K562 (cell line): ENCODE data around the gene EXOC4. TPM values are rescaled to one million over a fixed set of nuclear protein-coding genes. Genes with fewer than 3 reads are reported as not detected.

Source experiments
- ATAC-seq: fragments of 200-7000 bp; cut with Tn5 transposase; 3 replicates; pipeline ENCODE4 v1.9.1; 2020; ENCODE audit warnings: moderate library complexity
- BruUV-seq: library from RNA; stranded (reverse); fragments of 400-500 nt; replicated peaks from 2 replicates; lab custom pipeline; 2021; lab: Mats Ljungman, UMichigan
- CTCF ChIA-PET: fragments of 300-600 bp; formaldehyde crosslinking; extraction: SDS; loops from one replicate; lab custom pipeline; 2021; ENCODE audit warnings: low intra/inter-chr PET ratio; lab: Yijun Ruan, JAX
- POLR2A ChIA-PET: fragments of 300-600, 350-650 bp; sonication (Branson Sonifier 250); formaldehyde crosslinking; extraction: SDS; loops from one replicate; lab custom pipeline; 2021; ENCODE audit warnings: antibody characterized with exemption, inconsistent platforms; lab: Yijun Ruan, JAX
- DNase-seq, 4 experiments: peaks; one replicate each; pipeline versions ENCODE4 v3.0.0 to v3.0.0-alpha.2; 2011 to 2018; ENCODE audit warnings: low spot score in 3 of 4, mixed read lengths in 3 of 4; ENCODE audit errors: extremely low read depth in 1 of 4
- FAIRE-seq: peaks from 2 replicates; lab custom pipeline; 2011; peaks lifted over from hg19 to GRCh38; lab: Jason Lieb, UNC
- H2AFZ ChIP-seq: 2 replicates; pipeline ENCODE4 v1.6.0; 2011; ENCODE audit warnings: low read depth, low read length, control low read depth, inconsistent platforms
- H3K27ac ChIP-seq: fragments of 200-600 bp; 3 replicates; pipeline ENCODE4 v1.8.0; 2011; ENCODE audit warnings: low read depth, mild to moderate bottlenecking, control low read depth, inconsistent platforms, low read length, moderate library complexity, mixed read lengths; ENCODE audit errors: extremely low read depth
- H3K27me3 ChIP-seq, 2 experiments: fragments of 300-600 bp in 1 of 2; 2 replicates in 1 of 2; 3 replicates in 1 of 2; pipeline versions ENCODE4 v1.6.0 to v1.8.0; 2011; ENCODE audit warnings: inconsistent platforms in 2 of 2, low read length in 2 of 2, mild to moderate bottlenecking in 1 of 2, mixed read lengths in 1 of 2, moderate library complexity in 1 of 2; ENCODE audit not compliant: control insufficient read depth in 2 of 2, insufficient read depth in 2 of 2
- H3K36me3 ChIP-seq: fragments of 300-600 bp; 3 replicates; pipeline ENCODE4 v1.8.0; 2011; ENCODE audit warnings: mild to moderate bottlenecking, low read length, inconsistent platforms; ENCODE audit not compliant: control insufficient read depth, insufficient read depth
- H3K4me1 ChIP-seq, 2 experiments: fragments of 200-600 bp in 1 of 2; replicated peaks in 1 of 2; 2 replicates in 1 of 2; 3 replicates in 1 of 2; pipeline versions ENCODE4 v1.5.1 to v1.8.0; 2011; ENCODE audit warnings: inconsistent platforms in 2 of 2, low read length in 2 of 2, mild to moderate bottlenecking in 1 of 2, mixed read lengths in 1 of 2, moderate library complexity in 1 of 2; ENCODE audit not compliant: control insufficient read depth in 2 of 2, insufficient read depth in 2 of 2
- H3K4me2 ChIP-seq: 2 replicates; pipeline ENCODE4 v1.6.1; 2011; ENCODE audit warnings: low read length, control low read depth, inconsistent platforms, mixed read lengths; ENCODE audit not compliant: insufficient read depth
- H3K4me3 ChIP-seq: fragments of 200-600 bp; sonication (generic), shearing (Covaris generic); 2 replicates; pipeline ENCODE4 v1.5.1; 2016; ENCODE audit warnings: control low read depth, inconsistent platforms
- H3K79me2 ChIP-seq: fragments of 200-600 bp; 3 replicates; pipeline ENCODE4 v1.8.0; 2011; ENCODE audit warnings: low read length, inconsistent platforms; ENCODE audit not compliant: control insufficient read depth, insufficient read depth
- H3K9ac ChIP-seq, 2 experiments: 2 replicates each; pipeline versions ENCODE4 v1.6.0 to v1.6.1; 2011; ENCODE audit warnings: low read depth in 2 of 2, low read length in 2 of 2, control low read depth in 1 of 2, inconsistent platforms in 1 of 2, mild to moderate bottlenecking in 1 of 2, mixed read lengths in 1 of 2; ENCODE audit not compliant: insufficient read depth in 1 of 2
- H3K9me1 ChIP-seq: one replicate; pipeline ENCODE4 v1.6.0; 2011; ENCODE audit warnings: inconsistent platforms, mild to moderate bottlenecking, low read length, moderate library complexity; ENCODE audit not compliant: control insufficient read depth, insufficient read depth
- H3K9me3 ChIP-seq: replicated peaks from 2 replicates; pipeline ENCODE4 v1.5.1; 2011; ENCODE audit warnings: low read depth, low read length, inconsistent platforms; ENCODE audit not compliant: control insufficient read depth, insufficient read depth
- H4K20me1 ChIP-seq: replicated peaks from 2 replicates; pipeline ENCODE4 v1.6.1; 2011; ENCODE audit warnings: low read length, inconsistent platforms, mixed read lengths; ENCODE audit not compliant: control insufficient read depth, insufficient read depth
- CREB3L1 ChIP-seq: fragments of 450-650 bp; IDR thresholded peaks from 2 replicates; pipeline ENCODE4 v1.6.1; 2014; ENCODE audit warnings: low read depth, mild to moderate bottlenecking, moderate library complexity, borderline replicate concordance
- ZMIZ1 ChIP-seq, 2 experiments: fragments of 150-350 bp in 1 of 2; IDR thresholded peaks; 2 replicates each; pipeline ENCODE4 v1.6.1; 2012 to 2016; ENCODE audit warnings: low read depth in 2 of 2, low read length in 2 of 2, mild to moderate bottlenecking in 1 of 2, moderate library complexity in 1 of 2
- WGBS: fragments of 100-300 bp; shearing (Covaris generic); methylation state at CpG from one replicate; pipeline ENCODE4 v1.1.6; 2016; ENCODE audit warnings: low coverage, mixed read lengths; ENCODE audit not compliant: insufficient coverage; ENCODE audit errors: missing lambda C conversion rate; 5-methylcytosine and 5-hydroxymethylcytosine counted together
- in situ Hi-C: fragments of 300-500 bp; cut with MboI; formaldehyde crosslinking; loops from 4 replicates; pipeline ENCODE4 v1.15.0; 2018; ENCODE audit warnings: inconsistent platforms, mixed read lengths
- intact Hi-C: fragments of 100-400 bp; cut with micrococcal nuclease; formaldehyde crosslinking; loops from 2 replicates; pipeline ENCODE4 v1.14.2; 2022
- polyA plus RNA-seq, 8 experiments: library from polyadenylated mRNA; depleted of rRNA in 4 of 8; stranded (reverse) in 5 of 8; unstranded in 3 of 8; fragments of >200 nt; fragmentation: Nextera tagmentation in 2 of 8; fragmentation: Illumina TruSeq in 1 of 8; extraction: Ambion mirVana in 2 of 8; extraction: Trizol in 1 of 8; gene quantifications; 2 replicates each; pipeline versions ENCODE4 v1.2.1 to v1.2.3, GENCODE V29; 2011 to 2014; ENCODE audit warnings: inconsistent platforms in 1 of 8, missing spikeins in 1 of 8
- total RNA-seq, 7 experiments: library from RNA; depleted of rRNA in 6 of 7; stranded (reverse); fragments of >200 nt in 6 of 7; fragmentation: Illumina TruSeq in 2 of 7; extraction: Trizol in 2 of 7; gene quantifications; 2 replicates each; pipeline versions ENCODE4 v1.2.1 to v1.2.3, GENCODE V29; 2011 to 2021; ENCODE audit warnings: low replicate concordance in 1 of 7

EXOC4 gene
- total and polyA plus RNA-seq, 9 of the 15 experiments (the other 6 are each of a cell fraction or from before 2014, with no cell fraction given), result 18.5 to 73.1 (median 46.6) TPM

- Histone ChIP-seq H3K9me3 (no peaks in the 10 kb centered on the region), H3K4me2 (no peak overlapping the region)
- in situ Hi-C loops, result no loop called here
Observed at GRCh38 chr7:133482599-133482998, 229.7 kb downstream of the EXOC4 start.

More at GRCh38 chr7:133482599-133482998, 229.7 kb downstream of the EXOC4 start:
- Histone ChIP-seq H3K27ac (no peak overlapping the region), H3K9me1 (no peaks in the 10 kb centered on the region), H3K79me2 (no peaks in the 10 kb centered on the region), H3K4me1 (no peaks in the 10 kb centered on the region), H3K27me3 (no peaks in the 10 kb centered on the region), H3K36me3 (peaks cover 9% of the 10 kb centered on the region), H3K4me3 (no peak overlapping the region), H4K20me1 (no peaks in the 10 kb centered on the region), H3K9ac (no peak overlapping the region), H2AFZ (no peak overlapping the region)
- WGBS, result 94% methylated on average over 1 of the region's 1 CpG
- TF ChIP-seq ZMIZ1 (IDR thresholded peaks at IDR 0.05; ENCODE audit: low read depth in 2 of 2, low read length in 2 of 2) (no peak), CREB3L1 (no peak)
- CTCF ChIA-PET, result no interaction called here
- FAIRE-seq (no peak), DNase-seq (no peak), ATAC-seq (no peak)
- intact Hi-C loops, result no loop called here
- no TSS peak for BruUV-seq
- POLR2A ChIA-PET, result interaction anchor here (0.8 kb wide), 1 partner anchor 9 kb away, joined by 3 read pairs; no protein-coding TSS in a partner anchor
